ENCODE measurements around the gene KBTBD12. TPM values are rescaled to one million over a fixed set of nuclear protein-coding genes. Genes with fewer than 3 reads are reported as not detected.
"Not testable (repeated sequence)": the region's sequence is repeated elsewhere in the genome, so short reads cannot be mapped to it uniquely, and the experiment has no call there.

The KBTBD12 gene
- 0.29 and 0.40 TPM in 2 replicates for total RNA-seq
- long read RNA-seq, partial matches to known transcripts: 2 of 2 reads
- long read RNA-seq, other reads (novel, unspliced or antisense): 0 of 2 reads

GRCh38 chr3:127915115-127915936, at the start of gene KBTBD12:
TSS of gene KBTBD12 (plus strand) at chr3:127915232. CDS start at chr3:127923062, 7,830 bp downstream.
- peaks cover 60% of the 10 kb centered on the region for H3K27me3 Mint-ChIP-seq
- peak within 1 kb of the TSS; percentile 42 for H3K4me3 Mint-ChIP-seq (ENCODE audit: low read depth)
- no peaks in the 10 kb centered on the region for H3K36me3 Mint-ChIP-seq (ENCODE audit: insufficient read depth)
- H3K4me1 Mint-ChIP-seq (ENCODE audit: low read depth): no peaks in the 10 kb centered on the region
- DNase-seq (ENCODE audit: low spot score, unreplicated experiment): peak; percentile 37
- no peak for TF ChIP-seq CTCF (IDR thresholded peaks at IDR 0.05; ENCODE audit: unreplicated experiment)
- no peak within 1 kb of the TSS for H3K27ac Mint-ChIP-seq
- H3K9me3 Mint-ChIP-seq (ENCODE audit: low read depth): no peaks in the 10 kb centered on the region

GRCh38 chr3:127865941-127866340, 49.1 kb upstream of the KBTBD12 start:
- DNase-seq (ENCODE audit: low spot score, unreplicated experiment): no peak
- Mint-ChIP-seq H3K9me3 (ENCODE audit: low read depth) (no peaks in the 10 kb centered on the region), H3K4me3 (ENCODE audit: low read depth) (no peak overlapping the region), H3K4me1 (ENCODE audit: low read depth) (no peaks in the 10 kb centered on the region), H3K36me3 (ENCODE audit: insufficient read depth) (no peaks in the 10 kb centered on the region), H3K27me3 (peaks cover 12% of the 10 kb centered on the region), H3K27ac (no peak overlapping the region)
- no peak for TF ChIP-seq CTCF (IDR thresholded peaks at IDR 0.05; ENCODE audit: unreplicated experiment)

- Mint-ChIP-seq H3K9me3 (ENCODE audit: low read depth) (no peaks in the 10 kb centered on the region), H3K4me3 (ENCODE audit: low read depth) (no peak overlapping the region), H3K27me3 (peaks cover 13% of the 10 kb centered on the region), H3K27ac (no peak overlapping the region), H3K36me3 (ENCODE audit: insufficient read depth) (no peaks in the 10 kb centered on the region), H3K4me1 (ENCODE audit: low read depth) (no peaks in the 10 kb centered on the region)
- no peak for DNase-seq (ENCODE audit: low spot score, unreplicated experiment)
- TF ChIP-seq CTCF (IDR thresholded peaks at IDR 0.05; ENCODE audit: unreplicated experiment): no peak
Measured at GRCh38 chr3:127867412-127867811, 47.6 kb upstream of the KBTBD12 start.

- Mint-ChIP-seq H3K4me1 (ENCODE audit: low read depth) (no peaks in the 10 kb centered on the region), H3K27me3 (peaks cover 13% of the 10 kb centered on the region), H3K36me3 (ENCODE audit: insufficient read depth) (no peaks in the 10 kb centered on the region), H3K9me3 (ENCODE audit: low read depth) (no peaks in the 10 kb centered on the region), H3K27ac (no peak overlapping the region), H3K4me3 (ENCODE audit: low read depth) (no peak overlapping the region)
- DNase-seq (ENCODE audit: low spot score, unreplicated experiment): no peak
- no peak for TF ChIP-seq CTCF (IDR thresholded peaks at IDR 0.05; ENCODE audit: unreplicated experiment)
Measured at GRCh38 chr3:127867986-127868385, 47.0 kb upstream of the KBTBD12 start.

GRCh38 chr3:127870156-127870555, 44.9 kb upstream of the KBTBD12 start:
- no peak overlapping the region for H3K27ac Mint-ChIP-seq
- H3K36me3 Mint-ChIP-seq (ENCODE audit: insufficient read depth): no peaks in the 10 kb centered on the region
- no peak for TF ChIP-seq CTCF (IDR thresholded peaks at IDR 0.05; ENCODE audit: unreplicated experiment)
- peaks cover 13% of the 10 kb centered on the region for H3K27me3 Mint-ChIP-seq
- no peak overlapping the region for H3K4me3 Mint-ChIP-seq (ENCODE audit: low read depth)
- H3K4me1 Mint-ChIP-seq (ENCODE audit: low read depth): no peaks in the 10 kb centered on the region
- H3K9me3 Mint-ChIP-seq (ENCODE audit: low read depth): no peaks in the 10 kb centered on the region
- DNase-seq (ENCODE audit: low spot score, unreplicated experiment): no peak

- H3K27me3 Mint-ChIP-seq: peaks cover 13% of the 10 kb centered on the region
- not testable (repeated sequence) for H3K4me1 Mint-ChIP-seq (ENCODE audit: low read depth); H3K36me3 Mint-ChIP-seq (ENCODE audit: insufficient read depth); H3K27ac Mint-ChIP-seq; DNase-seq (ENCODE audit: low spot score, unreplicated experiment); H3K9me3 Mint-ChIP-seq (ENCODE audit: low read depth); H3K4me3 Mint-ChIP-seq (ENCODE audit: low read depth)
Measured at GRCh38 chr3:127874097-127874496, 40.9 kb upstream of the KBTBD12 start.
